VCaP (cell line): ENCODE data around the gene PDZD2.

Source experiments
- H3K27ac ChIP-seq: fragments of 450-650 bp; 2 replicates; pipeline ENCODE4 v1.5.1; 2017
- TF ChIP-seq, protein P1 (sequence below): fragments of 450-650 bp; conservative IDR thresholded peaks from 2 replicates; pipeline ENCODE4 v1.5.1; 2017; ENCODE audit warnings: mild to moderate bottlenecking, moderate library complexity

The PDZD2 gene

GRCh38 chr5:31976169-31976568, 337.2 kb downstream of the PDZD2 start:
- TF ChIP-seq, protein P1, sequence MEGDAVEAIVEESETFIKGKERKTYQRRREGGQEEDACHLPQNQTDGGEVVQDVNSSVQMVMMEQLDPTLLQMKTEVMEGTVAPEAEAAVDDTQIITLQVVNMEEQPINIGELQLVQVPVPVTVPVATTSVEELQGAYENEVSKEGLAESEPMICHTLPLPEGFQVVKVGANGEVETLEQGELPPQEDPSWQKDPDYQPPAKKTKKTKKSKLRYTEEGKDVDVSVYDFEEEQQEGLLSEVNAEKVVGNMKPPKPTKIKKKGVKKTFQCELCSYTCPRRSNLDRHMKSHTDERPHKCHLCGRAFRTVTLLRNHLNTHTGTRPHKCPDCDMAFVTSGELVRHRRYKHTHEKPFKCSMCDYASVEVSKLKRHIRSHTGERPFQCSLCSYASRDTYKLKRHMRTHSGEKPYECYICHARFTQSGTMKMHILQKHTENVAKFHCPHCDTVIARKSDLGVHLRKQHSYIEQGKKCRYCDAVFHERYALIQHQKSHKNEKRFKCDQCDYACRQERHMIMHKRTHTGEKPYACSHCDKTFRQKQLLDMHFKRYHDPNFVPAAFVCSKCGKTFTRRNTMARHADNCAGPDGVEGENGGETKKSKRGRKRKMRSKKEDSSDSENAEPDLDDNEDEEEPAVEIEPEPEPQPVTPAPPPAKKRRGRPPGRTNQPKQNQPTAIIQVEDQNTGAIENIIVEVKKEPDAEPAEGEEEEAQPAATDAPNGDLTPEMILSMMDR, result no peak

GRCh38 chr5:31981361-31981945, 342.5 kb downstream of the PDZD2 start:
- peak overlapping the region; percentile 66 for H3K27ac ChIP-seq
- TF ChIP-seq, protein P1, result no peak

More at GRCh38 chr5:31976169-31976568, 337.2 kb downstream of the PDZD2 start:
- H3K27ac ChIP-seq, result no peak overlapping the region

DNA sequence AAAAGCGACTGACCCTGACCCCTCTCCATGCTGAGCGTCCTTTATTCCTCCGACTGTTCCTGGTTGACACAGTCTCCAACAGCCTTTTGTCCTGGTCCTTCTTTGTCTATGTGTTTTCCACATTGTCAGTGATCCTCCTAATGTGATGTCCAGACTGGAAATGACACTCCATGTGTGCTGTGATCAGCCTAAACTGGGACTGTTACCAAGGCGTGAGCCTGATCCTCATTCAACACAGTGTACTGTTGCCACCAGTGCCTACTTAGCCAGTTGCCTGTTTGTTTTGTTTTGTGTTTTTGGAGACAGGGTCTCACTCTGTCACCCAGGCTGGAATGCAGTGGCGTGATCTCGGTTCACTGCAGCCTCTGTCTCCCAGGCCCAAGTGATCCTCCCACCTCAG, 343.1 kb downstream of the PDZD2 start:
- TF ChIP-seq, protein P1, result no peak

DNA sequence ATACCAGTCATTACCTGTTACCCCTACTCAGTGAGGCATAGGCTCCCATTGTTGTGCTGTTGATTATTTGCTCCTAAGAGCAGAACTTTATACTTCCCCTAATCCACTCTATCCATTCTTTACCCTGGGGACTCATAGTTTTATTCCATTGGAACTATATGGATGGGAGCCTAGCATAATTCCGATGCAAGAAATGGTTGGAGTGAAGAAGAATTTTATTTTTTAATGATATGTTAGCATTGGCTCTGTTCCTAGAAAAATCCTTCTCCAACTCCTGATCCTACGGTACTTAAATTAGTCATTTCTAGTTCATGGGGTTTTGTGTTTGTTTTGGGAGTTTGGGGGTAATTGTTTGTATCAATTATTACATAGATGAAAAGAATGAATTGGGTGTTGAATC, 343.7 kb downstream of the PDZD2 start:
- TF ChIP-seq, protein P1, result no peak

More for the DNA sequence above, 343.1 kb downstream of the PDZD2 start:
- peak overlapping the region; percentile 66 for H3K27ac ChIP-seq

DNA sequence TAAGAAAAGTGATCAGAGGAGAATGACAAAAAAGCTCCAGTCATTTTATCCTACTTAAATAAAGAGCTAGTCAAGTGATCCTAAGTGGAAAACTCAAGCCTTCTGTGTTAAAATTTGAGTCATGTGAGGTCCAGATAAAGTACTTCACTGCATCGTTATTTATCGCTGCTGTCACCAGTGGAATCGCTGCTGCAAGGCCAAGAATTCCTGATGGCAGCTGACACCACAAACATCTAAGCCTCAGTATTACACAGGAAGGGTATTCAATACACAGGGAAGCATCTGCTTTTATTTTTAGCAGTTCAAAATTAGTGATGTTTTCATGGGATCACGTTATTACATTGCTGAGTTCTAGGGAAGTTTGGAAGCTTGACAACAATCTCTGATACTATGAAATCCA, 344.9 kb downstream of the PDZD2 start:
- no peak overlapping the region for H3K27ac ChIP-seq
- TF ChIP-seq, protein P1, result no peak

More for the DNA sequence above, 343.7 kb downstream of the PDZD2 start:
- H3K27ac ChIP-seq, result peak overlapping the region; percentile 66

DNA sequence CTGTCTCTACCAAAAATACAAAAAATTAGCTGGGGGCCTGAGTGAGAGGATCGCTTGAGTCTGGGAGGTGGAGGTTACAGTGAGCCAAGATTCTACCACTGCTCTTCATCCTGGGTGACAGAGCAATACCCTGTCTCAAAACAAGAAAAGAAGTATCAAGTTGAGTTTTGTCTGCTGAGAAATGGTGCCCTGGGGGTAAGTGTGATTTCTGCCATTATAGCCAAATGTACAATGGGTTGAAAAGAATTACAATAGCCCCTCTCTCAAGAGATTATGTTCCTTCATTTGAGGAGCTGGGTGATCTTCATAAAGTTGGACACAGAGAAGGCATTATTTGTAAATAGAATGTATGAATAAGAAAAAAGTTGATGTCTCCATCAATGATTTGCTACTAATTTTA, 345.8 kb downstream of the PDZD2 start:
- TF ChIP-seq, protein P1, result no peak
- H3K27ac ChIP-seq, result no peak overlapping the region

GRCh38 chr5:31986101-31986500, 347.2 kb downstream of the PDZD2 start:
- TF ChIP-seq, protein P1, result no peak
- no peak overlapping the region for H3K27ac ChIP-seq
